Measurements from ENCODE around the gene DAO.

- no peak for TF ChIP-seq CTCF (conservative IDR thresholded peaks at IDR 0.05)
- no peak for TF ChIP-seq EZH2 (IDR thresholded peaks at IDR 0.05; ENCODE audit: low read depth)
Measured at GRCh38 chr12:108886873-108887629, 7.2 kb downstream of the DAO start.

All from PC-9 (cell line).